Endothelial cell of umbilical vein (primary cell): Measurements from ENCODE around the gene MRM2. TPM values are rescaled to one million over a fixed set of nuclear protein-coding genes. Genes with fewer than 3 reads are reported as not detected.

ENCODE experiments used
- BruUV-seq: library from RNA; stranded (reverse); fragments of 400-500 nt; replicated peaks from 2 replicates; lab custom pipeline; 2021; lab: Mats Ljungman, UMichigan
- CTCF ChIA-PET: fragments of 300-600, 350-600 bp; sonication (Branson Sonifier 250); formaldehyde crosslinking; loops from one replicate; lab custom pipeline; 2021; ENCODE audit warnings: antibody characterized with exemption, inconsistent platforms; lab: Charles Lee
- POLR2A ChIA-PET: fragments of 300-600, 350-600 bp; sonication (Branson Sonifier 250); formaldehyde crosslinking; loops from one replicate; lab custom pipeline; 2021; ENCODE audit warnings: antibody characterized with exemption, inconsistent platforms; lab: Charles Lee
- DNase-seq: peaks from one replicate; pipeline ENCODE4 v3.0.0-alpha.2; 2011; ENCODE audit warnings: low read depth, low spot score
- FAIRE-seq: peaks from 2 replicates; lab custom pipeline; 2011; peaks lifted over from hg19 to GRCh38; lab: Jason Lieb, UNC
- H2AFZ ChIP-seq: 2 replicates; pipeline ENCODE4 v1.6.0; 2012; ENCODE audit warnings: low read depth, low read length, control low read depth, inconsistent platforms
- H3K27ac ChIP-seq: 2 replicates; pipeline ENCODE4 v1.5.1; 2011; ENCODE audit warnings: low read depth, mild to moderate bottlenecking, control low read depth, low read length, moderate library complexity; ENCODE audit not compliant: insufficient read depth
- H3K27me3 ChIP-seq, 2 experiments: 2 replicates each; pipeline versions ENCODE4 v1.6.0 to v1.6.1; 2011; ENCODE audit warnings: low read length in 2 of 2, mixed read lengths in 1 of 2; ENCODE audit not compliant: control insufficient read depth in 2 of 2, insufficient read depth in 2 of 2
- H3K36me3 ChIP-seq, 2 experiments: 2 replicates in 1 of 2; 3 replicates in 1 of 2; pipeline ENCODE4 v1.5.1; 2011; ENCODE audit warnings: low read length in 2 of 2, mild to moderate bottlenecking in 1 of 2, moderate library complexity in 1 of 2; ENCODE audit not compliant: control insufficient read depth in 2 of 2, insufficient read depth in 2 of 2; ENCODE audit errors: extremely low read depth in 1 of 2
- H3K4me1 ChIP-seq: 3 replicates; pipeline ENCODE4 v1.5.1; 2011; ENCODE audit warnings: mild to moderate bottlenecking, low read length; ENCODE audit not compliant: control insufficient read depth, insufficient read depth; ENCODE audit errors: extremely low read depth
- H3K4me2 ChIP-seq: 2 replicates; pipeline ENCODE4 v1.6.1; 2011; ENCODE audit warnings: low read length, control low read depth, mixed read lengths; ENCODE audit not compliant: insufficient read depth
- H3K4me3 ChIP-seq, 3 experiments: fragments of 200-600 bp in 1 of 3; sonication (generic), shearing (Covaris generic) in 1 of 3; replicated peaks in 1 of 3; 2 replicates each; pipeline ENCODE4 v1.5.1; 2011 to 2016; ENCODE audit warnings: control low read depth in 3 of 3, low read length in 3 of 3, mild to moderate bottlenecking in 2 of 3, inconsistent platforms in 1 of 3, low read depth in 1 of 3, moderate library complexity in 1 of 3; ENCODE audit not compliant: insufficient read depth in 1 of 3
- H3K79me2 ChIP-seq: 2 replicates; pipeline ENCODE4 v1.6.0; 2012; ENCODE audit warnings: low read length, inconsistent platforms; ENCODE audit not compliant: control insufficient read depth, insufficient read depth
- H3K9ac ChIP-seq: replicated peaks from 2 replicates; pipeline ENCODE3; 2011; ENCODE audit warnings: low read length, control low read depth; ENCODE audit not compliant: insufficient read depth; ENCODE audit errors: extremely low read depth
- H3K9me1 ChIP-seq: replicated peaks from 3 replicates; pipeline ENCODE4 v1.6.0; 2011; ENCODE audit warnings: mild to moderate bottlenecking, low read length; ENCODE audit not compliant: control insufficient read depth, insufficient read depth; ENCODE audit errors: extremely low read depth
- H3K9me3 ChIP-seq: replicated peaks from 2 replicates; pipeline ENCODE4 v1.5.1; 2012; ENCODE audit warnings: low read length, inconsistent platforms; ENCODE audit not compliant: control insufficient read depth, insufficient read depth
- H4K20me1 ChIP-seq: replicated peaks from 2 replicates; pipeline ENCODE3; 2011; ENCODE audit warnings: mild to moderate bottlenecking, low read length; ENCODE audit not compliant: control insufficient read depth, insufficient read depth; ENCODE audit errors: extremely low read depth
- EZH2 ChIP-seq: IDR thresholded peaks from 2 replicates; pipeline ENCODE4 v1.6.1; 2012; ENCODE audit warnings: borderline replicate concordance, low read depth, mild to moderate bottlenecking, moderate library complexity, low read length, inconsistent platforms; ENCODE audit not compliant: severe bottlenecking
- FOS ChIP-seq: IDR thresholded peaks from 2 replicates; pipeline ENCODE4 v1.6.1; 2011; ENCODE audit warnings: mild to moderate bottlenecking, low read length, moderate library complexity, borderline replicate concordance; ENCODE audit not compliant: insufficient read depth
- GATA2 ChIP-seq: IDR thresholded peaks from 2 replicates; pipeline ENCODE4 v1.7.0; 2011; ENCODE audit warnings: low read depth, mild to moderate bottlenecking, moderate library complexity, mixed read lengths, low read length; ENCODE audit not compliant: insufficient read length, insufficient read depth
- JUN ChIP-seq: IDR thresholded peaks from 2 replicates; pipeline ENCODE4 v1.6.1; 2011; ENCODE audit warnings: borderline replicate concordance, low read depth; ENCODE audit not compliant: insufficient read length, insufficient read depth
- MYC ChIP-seq: IDR thresholded peaks from one replicate; pipeline ENCODE4 v1.6.1; 2011; ENCODE audit warnings: mild to moderate bottlenecking, low read depth, low read length
- POLR2A ChIP-seq: IDR thresholded peaks from 2 replicates; pipeline ENCODE4 v1.6.1; 2012; ENCODE audit warnings: low read depth, mild to moderate bottlenecking, control low read depth, low read length
- POLR2AphosphoS5 ChIP-seq: IDR thresholded peaks from 2 replicates; pipeline ENCODE4 v1.6.1; 2012; ENCODE audit warnings: low read depth, mild to moderate bottlenecking, control low read depth, low read length, moderate library complexity; ENCODE audit not compliant: insufficient read depth
- dilution Hi-C: fragments of 300-500 bp; cut with MboI; formaldehyde crosslinking; loops from one replicate; pipeline ENCODE4 v1.15.0; 2019; ENCODE audit warnings: low sequenced_read_pairs; ENCODE audit not compliant: extremely low pct_ligation_motif_present
- intact Hi-C: fragments of 100-400 bp; cut with micrococcal nuclease; formaldehyde crosslinking; loops from one replicate; pipeline ENCODE4 v1.10.0; 2022
- polyA plus RNA-seq, 4 experiments: library from polyadenylated mRNA; depleted of rRNA in 3 of 4; stranded (reverse) in 3 of 4; unstranded in 1 of 4; fragments of >200 nt; gene quantifications; 2 replicates each; pipeline versions ENCODE4 v1.2.1 to v1.2.3, GENCODE V29; 2011 to 2012; ENCODE audit warnings: missing spikeins in 1 of 4
- total RNA-seq: library from RNA; stranded (reverse); gene quantifications from 2 replicates; pipeline ENCODE4 v1.2.3, GENCODE V29; 2021
- TF ChIP-seq, protein P1 (sequence below), 2 donors: IDR thresholded peaks; 1 replicate in 1 of 2; 2 replicates in 1 of 2; pipeline ENCODE4 v1.5.1; 2011; ENCODE audit warnings: low read length in 2 of 2, mild to moderate bottlenecking in 2 of 2, moderate library complexity in 2 of 2, control low read depth in 1 of 2, inconsistent platforms in 1 of 2, low read depth in 1 of 2; ENCODE audit not compliant: insufficient read depth in 1 of 2; ENCODE audit errors: extremely low read depth in 1 of 2
- TF ChIP-seq, protein P2 (sequence below): IDR thresholded peaks from 2 replicates; pipeline ENCODE4 v1.6.1; 2011; ENCODE audit not compliant: insufficient read depth, insufficient read length

Gene MRM2
- total and polyA plus RNA-seq, 2 donors (not counting 3 experiments of a cell fraction or from before 2014, with no cell fraction given), result 10.6 to 20.8 TPM

DNA sequence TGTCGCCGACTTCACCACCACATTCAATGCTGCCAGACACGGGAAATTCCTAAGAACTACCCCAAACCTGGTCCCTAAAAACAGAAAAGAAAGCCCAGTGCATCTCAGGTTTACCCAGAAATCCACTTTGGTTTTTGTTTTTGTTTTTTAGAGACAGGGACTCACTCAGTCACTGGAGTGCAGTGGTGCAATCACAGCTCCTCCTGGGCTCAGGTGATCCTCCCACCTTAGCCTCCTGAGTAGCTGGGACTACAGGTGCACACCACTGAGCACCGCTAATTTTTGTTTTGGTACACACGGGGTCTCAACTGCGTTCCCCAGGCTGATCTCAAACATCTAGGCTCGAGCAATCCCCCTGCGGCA, 32.1 kb downstream of the MRM2 start:
- H3K79me2 ChIP-seq, result no peaks in the 10 kb centered on the region
- BruUV-seq, result no TSS peak
- H3K27me3 ChIP-seq, result no peaks in the 10 kb centered on the region
- intact Hi-C loops (loop anchor here (1.0 to 2.0 kb wide), 3 partner anchors 105 to 631 kb away; no protein-coding TSS in a partner anchor), dilution Hi-C loops (no loop called here)
- no peak overlapping the region for H3K4me2 ChIP-seq
- H3K9me3 ChIP-seq, result no peaks in the 10 kb centered on the region
- ChIA-PET CTCF (interaction anchor here (0.6 to 3.3 kb wide), 19 partner anchors 9 to 636 kb away, joined by 3 to 36 read pairs (median 5); no protein-coding TSS in a partner anchor), POLR2A (no interaction called here)
- H2AFZ ChIP-seq, result no peak overlapping the region
- H3K9me1 ChIP-seq, result no peaks in the 10 kb centered on the region
- no peak overlapping the region for H3K4me3 ChIP-seq
- no peak for TF ChIP-seq GATA2
- TF ChIP-seq, protein P1, sequence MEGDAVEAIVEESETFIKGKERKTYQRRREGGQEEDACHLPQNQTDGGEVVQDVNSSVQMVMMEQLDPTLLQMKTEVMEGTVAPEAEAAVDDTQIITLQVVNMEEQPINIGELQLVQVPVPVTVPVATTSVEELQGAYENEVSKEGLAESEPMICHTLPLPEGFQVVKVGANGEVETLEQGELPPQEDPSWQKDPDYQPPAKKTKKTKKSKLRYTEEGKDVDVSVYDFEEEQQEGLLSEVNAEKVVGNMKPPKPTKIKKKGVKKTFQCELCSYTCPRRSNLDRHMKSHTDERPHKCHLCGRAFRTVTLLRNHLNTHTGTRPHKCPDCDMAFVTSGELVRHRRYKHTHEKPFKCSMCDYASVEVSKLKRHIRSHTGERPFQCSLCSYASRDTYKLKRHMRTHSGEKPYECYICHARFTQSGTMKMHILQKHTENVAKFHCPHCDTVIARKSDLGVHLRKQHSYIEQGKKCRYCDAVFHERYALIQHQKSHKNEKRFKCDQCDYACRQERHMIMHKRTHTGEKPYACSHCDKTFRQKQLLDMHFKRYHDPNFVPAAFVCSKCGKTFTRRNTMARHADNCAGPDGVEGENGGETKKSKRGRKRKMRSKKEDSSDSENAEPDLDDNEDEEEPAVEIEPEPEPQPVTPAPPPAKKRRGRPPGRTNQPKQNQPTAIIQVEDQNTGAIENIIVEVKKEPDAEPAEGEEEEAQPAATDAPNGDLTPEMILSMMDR (IDR thresholded peaks at IDR 0.05; ENCODE audit: extremely low read depth in 1 of 2, insufficient read depth in 1 of 2, low read depth in 1 of 2, low read length in 2 of 2), result no peak
- TF ChIP-seq MYC, result no peak
- TF ChIP-seq JUN, result no peak
- TF ChIP-seq, protein P2, sequence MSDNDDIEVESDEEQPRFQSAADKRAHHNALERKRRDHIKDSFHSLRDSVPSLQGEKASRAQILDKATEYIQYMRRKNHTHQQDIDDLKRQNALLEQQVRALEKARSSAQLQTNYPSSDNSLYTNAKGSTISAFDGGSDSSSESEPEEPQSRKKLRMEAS, result no peak
- no peak for TF ChIP-seq POLR2A
- no peak for TF ChIP-seq POLR2AphosphoS5
- no peak for TF ChIP-seq EZH2
- TF ChIP-seq FOS, result no peak
- no peaks in the 10 kb centered on the region for H4K20me1 ChIP-seq
- no peaks in the 10 kb centered on the region for H3K4me1 ChIP-seq
- H3K9ac ChIP-seq, result no peak overlapping the region
- H3K27ac ChIP-seq, result no peak overlapping the region
- no peak for FAIRE-seq
- H3K36me3 ChIP-seq, result peaks cover 3 to 21% of the 10 kb centered on the region in 2 experiments
- DNase-seq, result no peak
